Measurements from ENCODE around the gene C17orf114.

The C17orf114 gene

DNA sequence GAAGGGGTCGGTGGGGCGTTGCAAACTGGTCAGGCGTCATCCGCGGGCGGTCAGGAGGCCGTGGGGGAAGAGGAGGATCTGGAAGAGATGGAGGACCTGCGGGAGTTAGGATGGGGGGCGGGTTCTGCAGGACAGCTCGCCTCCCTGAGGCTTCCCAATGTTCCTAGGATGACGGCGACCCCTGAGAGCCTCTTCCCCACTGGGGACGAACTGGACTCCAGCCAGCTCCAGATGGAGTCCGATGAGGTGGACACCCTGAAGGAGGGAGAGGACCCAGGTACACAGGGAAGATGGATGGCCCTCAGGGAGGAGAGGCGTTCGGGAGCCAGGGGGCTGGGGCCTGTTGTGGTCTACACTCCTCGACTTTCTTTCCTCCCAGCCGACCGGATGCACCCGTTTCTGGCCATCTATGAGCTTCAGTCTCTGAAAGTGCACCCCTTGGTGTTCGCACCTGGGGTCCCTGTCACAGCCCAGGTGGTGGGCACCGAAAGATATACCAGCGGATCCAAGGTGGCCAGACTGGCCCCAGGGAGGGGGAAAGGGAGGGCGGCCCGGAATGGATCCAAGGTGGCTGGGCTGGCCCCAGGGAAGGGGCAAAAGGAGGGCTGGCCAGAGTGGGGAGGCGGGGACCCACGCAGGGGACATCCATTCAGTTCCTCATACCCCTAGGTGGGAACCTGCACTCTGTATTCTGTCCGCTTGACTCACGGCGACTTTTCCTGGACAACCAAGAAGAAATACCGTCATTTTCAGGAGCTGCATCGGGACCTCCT is 5.7 kb upstream of the C17orf114 start:
- 20 to 23% methylated on average over 22 to 32 of the region's 32 CpGs for WGBS, 2 donors
- H3K4me3 ChIP-seq, result peak overlapping the region; percentile 78 to 93
- no peaks in the 10 kb centered on the region for H3K27me3 ChIP-seq
- TF ChIP-seq POLR2A (IDR thresholded peaks at IDR 0.05), result no peak
- TF ChIP-seq, protein P1, sequence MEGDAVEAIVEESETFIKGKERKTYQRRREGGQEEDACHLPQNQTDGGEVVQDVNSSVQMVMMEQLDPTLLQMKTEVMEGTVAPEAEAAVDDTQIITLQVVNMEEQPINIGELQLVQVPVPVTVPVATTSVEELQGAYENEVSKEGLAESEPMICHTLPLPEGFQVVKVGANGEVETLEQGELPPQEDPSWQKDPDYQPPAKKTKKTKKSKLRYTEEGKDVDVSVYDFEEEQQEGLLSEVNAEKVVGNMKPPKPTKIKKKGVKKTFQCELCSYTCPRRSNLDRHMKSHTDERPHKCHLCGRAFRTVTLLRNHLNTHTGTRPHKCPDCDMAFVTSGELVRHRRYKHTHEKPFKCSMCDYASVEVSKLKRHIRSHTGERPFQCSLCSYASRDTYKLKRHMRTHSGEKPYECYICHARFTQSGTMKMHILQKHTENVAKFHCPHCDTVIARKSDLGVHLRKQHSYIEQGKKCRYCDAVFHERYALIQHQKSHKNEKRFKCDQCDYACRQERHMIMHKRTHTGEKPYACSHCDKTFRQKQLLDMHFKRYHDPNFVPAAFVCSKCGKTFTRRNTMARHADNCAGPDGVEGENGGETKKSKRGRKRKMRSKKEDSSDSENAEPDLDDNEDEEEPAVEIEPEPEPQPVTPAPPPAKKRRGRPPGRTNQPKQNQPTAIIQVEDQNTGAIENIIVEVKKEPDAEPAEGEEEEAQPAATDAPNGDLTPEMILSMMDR (IDR thresholded peaks at IDR 0.05), result no peak
- H3K27ac ChIP-seq, result peak overlapping the region in 3 of 4 donors; percentile 55 to 84 (median 62)
- intact Hi-C loops (cut with DNase I), result no loop called here
- no peaks in the 10 kb centered on the region for H3K9me3 ChIP-seq
- peaks cover 20% of the 10 kb centered on the region for H3K4me1 ChIP-seq
- DNase-seq (peak in 2 of 4 donors; percentile 7 to 31), ATAC-seq (no peak)
- H3K36me3 ChIP-seq (replicated peaks in 1 of 2; ENCODE audit: insufficient read depth in 1 of 2, low read depth in 2 of 2), result peaks cover 0 to 2% of the 10 kb centered on the region in 2 donors

DNA sequence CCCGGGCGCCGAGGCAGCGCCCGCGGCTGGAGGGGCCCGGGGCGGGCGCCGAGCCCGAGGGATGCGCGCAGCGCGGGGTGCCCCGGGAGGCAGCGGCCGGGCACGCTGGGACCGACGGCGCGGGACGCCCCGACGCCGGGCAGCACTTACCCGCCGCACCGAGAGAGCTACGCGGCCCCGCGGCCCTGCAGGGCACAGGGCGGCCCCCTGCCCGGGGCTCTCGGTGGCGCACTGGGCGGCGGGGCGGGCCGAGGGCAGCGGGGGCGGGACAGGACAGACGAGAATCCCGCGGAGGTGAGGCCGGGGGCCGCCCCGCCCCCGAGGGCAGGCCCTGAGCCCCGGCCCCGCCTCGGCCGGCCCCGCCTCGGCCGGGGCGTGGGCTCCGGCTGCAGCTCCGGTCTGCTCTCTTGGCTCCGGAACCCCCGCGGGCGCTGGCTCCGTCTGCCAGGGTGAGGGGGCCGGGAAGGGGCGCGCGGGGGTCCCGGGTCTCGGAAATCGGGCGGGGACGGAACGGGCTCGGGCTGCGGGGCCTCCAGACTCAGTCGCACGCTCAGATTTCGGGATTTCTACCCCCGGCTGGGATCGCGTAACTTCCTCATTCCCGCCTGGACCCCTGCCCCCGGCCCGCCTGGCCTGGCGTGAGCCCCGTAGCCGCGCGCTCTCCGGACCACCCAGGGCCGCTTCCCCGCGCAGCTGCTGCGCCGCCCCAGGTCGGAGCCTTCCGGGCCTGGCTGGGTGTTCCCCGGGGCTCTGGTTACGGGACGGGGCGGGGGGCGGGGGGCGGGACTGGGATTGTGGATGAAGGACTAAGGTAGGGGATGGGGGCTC is 4.9 kb upstream of the C17orf114 start, which contains the start of gene PLD2:
TSS of gene PLD2 (plus strand) at position 376 of the 828 bp plus-strand sequence. CDS start 621 bp downstream, outside the sequence.
- Histone ChIP-seq H3K27ac (peak within 1 kb of the TSS; percentile 1 to 84 (median 70)), H3K4me1 (peaks cover 20% of the 10 kb centered on the region), H3K9me3 (no peaks in the 10 kb centered on the region), H3K4me3 (peak within 1 kb of the TSS; percentile 78 to 93), H3K27me3 (no peaks in the 10 kb centered on the region), H3K36me3 (replicated peaks in 1 of 2; ENCODE audit: insufficient read depth in 1 of 2, low read depth in 2 of 2) (peaks cover 0 to 2% of the 10 kb centered on the region in 2 donors)
- DNase-seq (peak; percentile 85 to 94 (median 90)), ATAC-seq (peak; percentile 98)
- WGBS, 2 donors, result 0% methylated on average over 68 of the region's 106 CpGs; no CpG with 5 or more reads in 1 of the 2 donors
- intact Hi-C loops (cut with DNase I), result no loop called here
- TF ChIP-seq POLR2A (IDR thresholded peaks at IDR 0.05), result peak; percentile 34 to 62 (median 57)
- TF ChIP-seq, protein P1 (IDR thresholded peaks at IDR 0.05), result peak in 1 of 7 experiments; percentile 14

DNA sequence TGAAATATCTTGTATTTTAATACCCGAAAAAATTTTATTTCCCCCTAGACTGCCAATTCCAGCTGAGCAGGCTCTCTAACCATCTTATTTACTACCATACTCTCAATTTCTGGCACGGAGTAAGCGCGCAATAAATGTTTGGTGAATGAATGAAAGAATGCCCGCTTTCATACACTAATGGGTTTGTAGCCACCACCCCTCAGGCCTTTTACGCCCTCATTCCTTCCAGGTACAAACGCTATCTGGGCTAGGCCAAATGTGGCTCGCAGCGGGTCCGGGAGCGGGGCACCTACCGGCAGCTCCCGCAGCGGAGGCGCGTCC is 4.3 kb upstream of the C17orf114 start:
- H3K27me3 ChIP-seq, result no peaks in the 10 kb centered on the region

DNA sequence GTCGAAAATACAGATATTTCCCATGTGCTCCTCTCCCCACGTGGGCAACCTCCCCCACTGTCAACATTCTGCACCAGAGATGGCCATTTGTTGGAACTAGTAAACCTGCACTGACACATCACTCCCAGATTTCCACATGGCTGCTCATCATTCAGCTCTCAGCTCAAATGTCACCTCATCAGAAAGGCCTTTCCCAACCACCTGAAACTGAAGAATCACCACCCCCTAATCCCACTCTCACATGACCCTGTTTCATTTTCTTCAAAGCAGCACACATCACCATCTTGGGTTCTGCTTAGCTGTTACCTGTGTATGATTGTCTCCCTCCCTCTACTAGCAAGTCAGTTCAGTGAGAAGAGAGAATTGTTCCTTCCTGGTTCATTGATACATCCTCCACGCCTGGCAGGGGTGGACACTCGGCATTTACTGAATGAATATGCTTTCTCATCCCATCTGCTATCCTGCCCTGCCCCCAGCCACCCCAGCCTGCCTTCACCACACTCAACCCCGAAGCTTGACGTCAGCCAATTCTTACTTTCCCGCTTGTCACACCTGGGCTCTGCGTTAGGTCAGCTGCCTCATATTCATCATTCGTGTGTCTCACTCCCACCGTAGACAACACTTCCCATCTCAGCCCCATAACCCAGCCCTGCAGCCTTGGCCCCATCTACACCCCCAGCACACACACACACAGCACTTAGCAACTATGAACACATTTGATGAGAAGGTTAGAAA is 1.5 kb downstream of the C17orf114 start:
- WGBS, 2 donors, result 62 to 73% methylated on average over 10 of the region's 10 CpGs
- DNase-seq (no peak), ATAC-seq (no peak)
- H3K36me3 ChIP-seq (replicated peaks in 1 of 2; ENCODE audit: insufficient read depth in 1 of 2, low read depth in 2 of 2), result peaks cover 0 to 2% of the 10 kb centered on the region in 2 donors
- no peak overlapping the region for H3K27ac ChIP-seq
- no peaks in the 10 kb centered on the region for H3K27me3 ChIP-seq
- H3K4me3 ChIP-seq, result no peak overlapping the region
- no peaks in the 10 kb centered on the region for H3K9me3 ChIP-seq
- TF ChIP-seq, protein P1 (IDR thresholded peaks at IDR 0.05), result no peak
- TF ChIP-seq POLR2A (IDR thresholded peaks at IDR 0.05), result no peak
- H3K4me1 ChIP-seq, result peaks cover 10% of the 10 kb centered on the region
- intact Hi-C loops (cut with DNase I), result no loop called here

More for the DNA sequence above, 4.3 kb upstream of the C17orf114 start:
- Histone ChIP-seq H3K4me1 (peaks cover 20% of the 10 kb centered on the region), H3K9me3 (no peaks in the 10 kb centered on the region), H3K4me3 (peak overlapping the region in 1 of 2 donors; percentile 78), H3K36me3 (replicated peaks in 1 of 2; ENCODE audit: insufficient read depth in 1 of 2, low read depth in 2 of 2) (peaks cover 0 to 2% of the 10 kb centered on the region in 2 donors), H3K27ac (peak overlapping the region in 3 of 4 donors; percentile 1 to 84 (median 78))
- DNase-seq, result peak in 3 of 4 donors; percentile 6 to 25 (median 17)
- peak; percentile 10 for ATAC-seq
- WGBS, 2 donors, result 2 to 3% methylated on average over 6 to 16 of the region's 16 CpGs
- TF ChIP-seq, protein P1 (IDR thresholded peaks at IDR 0.05), result no peak
- no peak for TF ChIP-seq POLR2A (IDR thresholded peaks at IDR 0.05)
- intact Hi-C loops (cut with DNase I), result no loop called here
